ENCODE results near the gene F2R. TPM values are rescaled to one million over a fixed set of nuclear protein-coding genes. Genes with fewer than 3 reads are reported as not detected.

Gene F2R
- total RNA-seq, 2 donors from 2014 or later: 6.5 to 16.0 TPM

DNA sequence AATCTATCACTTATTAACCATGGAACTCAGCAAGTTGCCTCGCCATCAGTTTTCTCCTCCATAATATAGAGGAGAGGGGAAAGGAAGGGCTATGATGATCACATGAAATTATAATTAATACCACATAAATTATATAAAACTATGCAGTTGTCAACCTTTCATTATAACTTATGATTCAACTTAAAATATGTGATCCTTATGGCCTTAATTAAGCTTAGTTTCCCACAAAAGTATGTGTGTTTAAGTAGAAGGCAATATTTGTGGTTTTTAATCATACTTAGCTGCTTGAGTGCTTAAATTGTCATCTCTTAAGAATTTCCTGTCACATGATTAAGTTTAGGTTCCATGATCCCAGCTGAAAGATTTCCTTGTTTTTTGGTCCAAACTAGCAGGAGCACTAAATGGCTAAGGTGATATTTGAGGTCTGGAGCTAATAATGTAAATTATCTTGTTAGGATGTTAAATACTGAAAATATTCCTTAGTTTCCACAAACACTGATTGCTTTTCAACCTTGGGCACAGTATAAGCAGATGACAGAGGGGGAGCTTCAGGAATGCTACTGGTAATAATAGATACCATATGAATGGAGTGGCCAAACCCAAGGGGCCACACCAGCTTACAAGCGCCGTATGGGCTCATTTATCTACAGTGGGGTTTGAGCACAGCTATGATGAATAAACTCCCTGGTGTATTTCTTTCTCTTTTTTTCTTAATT is 26.4 kb upstream of the F2R start:
- no peak for DNase-seq
- intact Hi-C loops (cut with DNase I): no loop called here
- ATAC-seq: peak in 1 of 2 donors; percentile 28

DNA sequence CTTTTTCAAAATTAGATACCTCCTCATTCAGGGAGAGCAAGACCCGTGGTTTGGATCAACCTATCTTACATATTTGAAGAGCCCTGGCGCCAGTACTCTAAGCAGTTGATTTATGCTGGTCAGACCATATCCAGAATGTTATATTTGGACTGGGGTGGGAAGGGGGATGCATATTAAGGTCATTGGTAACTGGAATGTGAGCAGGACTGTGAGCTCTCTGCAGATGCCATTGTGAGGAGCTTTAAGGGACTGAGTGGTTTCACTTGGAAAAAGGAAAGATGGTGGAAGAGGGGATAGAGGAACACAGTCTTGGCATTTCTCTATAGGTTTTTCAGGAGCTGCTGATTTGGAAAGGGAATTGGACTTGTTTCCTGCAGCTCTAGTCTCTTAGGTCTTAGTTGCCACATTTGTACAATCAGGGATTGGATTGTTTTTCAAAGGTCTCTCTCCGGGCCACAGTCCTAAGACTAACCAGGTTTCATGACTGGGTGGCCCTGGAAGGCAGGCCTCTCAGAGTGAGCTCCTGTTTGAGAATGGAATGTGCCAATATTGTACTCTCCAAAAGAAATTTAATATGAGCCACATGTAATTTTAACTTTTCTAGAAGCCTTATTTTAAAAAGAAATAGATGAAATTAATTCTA is 25.8 kb upstream of the F2R start:
- intact Hi-C loops (cut with DNase I): no loop called here
- DNase-seq (no peak), ATAC-seq (no peak)

DNA sequence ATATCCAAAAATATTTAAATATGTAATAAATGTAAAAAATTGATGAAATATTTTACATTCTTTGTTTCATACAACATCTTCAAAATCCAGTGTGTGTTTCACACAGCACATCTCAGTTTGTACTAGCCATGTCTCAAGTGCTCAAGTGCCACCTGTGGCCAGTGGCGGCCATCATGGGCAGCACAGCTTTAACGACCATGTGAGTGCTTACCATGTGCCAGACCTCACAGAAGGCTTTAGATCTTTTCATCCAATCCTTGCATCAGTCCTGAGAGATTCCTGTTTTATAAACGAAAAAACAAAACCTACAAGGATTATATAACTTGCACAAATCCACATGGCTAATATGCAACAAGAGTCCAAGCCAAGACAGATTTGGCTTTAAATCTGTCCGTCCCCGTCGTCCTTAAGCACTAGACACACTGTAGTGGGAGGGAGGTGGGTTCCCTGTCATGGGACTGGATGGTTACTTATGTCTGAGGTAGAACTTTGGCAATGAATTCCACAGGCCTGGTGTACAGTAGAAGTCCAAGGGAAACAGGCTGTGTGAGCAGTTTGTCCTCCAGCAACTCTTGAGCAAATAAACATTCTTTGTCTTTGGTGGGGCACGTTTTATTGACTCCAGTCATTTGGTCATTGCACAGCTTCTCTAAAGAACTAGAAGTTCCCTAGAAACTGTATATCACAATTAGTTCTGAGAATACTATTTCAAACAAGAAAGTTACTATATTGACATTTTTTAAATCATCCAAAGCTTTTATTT is 25.0 kb upstream of the F2R start:
- intact Hi-C loops (cut with DNase I): no loop called here

DNA sequence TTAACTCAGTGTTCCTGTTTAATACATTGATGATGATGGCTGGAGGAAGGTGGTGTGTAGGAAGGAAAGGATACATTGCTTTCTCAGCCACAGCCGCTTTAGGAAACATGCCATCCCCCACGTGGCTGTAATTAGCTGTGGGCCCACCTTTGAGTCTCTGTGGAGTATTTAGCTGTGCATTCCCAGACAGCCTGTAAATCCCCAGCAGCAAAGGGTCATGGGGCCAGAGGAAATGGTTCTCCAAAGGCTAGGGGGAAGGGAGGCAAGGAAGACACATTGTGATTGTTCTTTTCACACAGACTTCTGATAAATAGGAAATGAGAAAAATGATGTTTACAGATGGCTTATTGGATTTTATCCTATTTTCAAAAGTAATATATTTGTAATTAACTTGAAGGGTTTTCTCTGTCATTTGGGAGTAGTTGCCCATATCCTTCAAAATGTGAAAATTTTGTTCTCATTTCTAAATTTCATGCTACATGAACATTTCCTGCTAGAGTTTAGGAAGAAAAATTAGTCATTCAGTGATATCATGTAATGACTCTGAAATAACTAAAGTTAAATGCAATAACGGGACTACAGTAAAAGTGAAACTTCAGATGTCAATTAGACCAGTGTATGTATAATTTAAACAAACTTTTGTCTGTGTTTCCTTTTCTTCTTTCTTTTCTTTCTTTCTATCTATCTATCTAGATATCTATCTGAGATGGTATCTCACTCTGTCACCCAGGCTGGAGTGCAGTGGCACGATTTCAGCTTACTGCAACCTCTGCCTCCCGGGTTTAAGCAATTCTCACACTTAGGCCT is 24.3 kb upstream of the F2R start:
- ATAC-seq: peak; percentile 41 to 71
- no peak for DNase-seq
- intact Hi-C loops (cut with DNase I): no loop called here

More for the DNA sequence above, 25.0 kb upstream of the F2R start:
- DNase-seq (no peak), ATAC-seq (peak in 1 of 2 donors; percentile 81)

DNA sequence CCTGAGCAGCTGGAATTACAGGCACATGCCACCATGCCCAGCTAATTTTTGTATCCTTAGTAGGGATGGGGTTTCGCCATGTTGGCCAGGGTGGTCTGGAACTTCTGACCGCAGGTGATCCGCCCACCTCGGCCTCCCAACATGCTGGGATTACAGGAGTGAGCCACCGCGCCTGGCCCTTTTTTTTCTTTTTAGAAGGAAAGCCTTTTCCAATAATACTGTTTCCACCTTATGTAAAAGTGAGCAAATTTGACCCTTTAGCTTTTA is 23.7 kb upstream of the F2R start:
- no peak for DNase-seq
- intact Hi-C loops (cut with DNase I): no loop called here
- ATAC-seq: no peak

DNA sequence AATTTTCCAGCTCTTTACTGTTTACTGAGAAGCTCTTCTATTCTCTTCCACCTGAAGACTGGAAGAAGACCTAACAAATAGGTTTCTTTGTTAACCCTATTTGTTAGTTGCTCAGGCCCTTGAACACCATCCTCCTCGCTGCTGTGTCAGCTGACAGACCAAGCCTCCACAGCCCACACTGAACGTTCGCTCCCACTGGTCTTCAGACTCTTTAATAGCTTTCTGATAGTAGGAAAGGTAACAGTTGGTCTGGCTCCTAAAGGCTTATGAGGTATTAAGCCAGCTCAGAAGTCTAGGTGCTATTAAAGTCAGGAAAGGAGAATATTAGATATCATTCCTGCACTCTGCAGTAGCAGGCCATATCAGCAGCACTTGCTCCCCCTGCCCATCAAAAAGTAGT is 23.3 kb upstream of the F2R start:
- intact Hi-C loops (cut with DNase I): no loop called here
- DNase-seq (no peak), ATAC-seq (no peak)

DNA sequence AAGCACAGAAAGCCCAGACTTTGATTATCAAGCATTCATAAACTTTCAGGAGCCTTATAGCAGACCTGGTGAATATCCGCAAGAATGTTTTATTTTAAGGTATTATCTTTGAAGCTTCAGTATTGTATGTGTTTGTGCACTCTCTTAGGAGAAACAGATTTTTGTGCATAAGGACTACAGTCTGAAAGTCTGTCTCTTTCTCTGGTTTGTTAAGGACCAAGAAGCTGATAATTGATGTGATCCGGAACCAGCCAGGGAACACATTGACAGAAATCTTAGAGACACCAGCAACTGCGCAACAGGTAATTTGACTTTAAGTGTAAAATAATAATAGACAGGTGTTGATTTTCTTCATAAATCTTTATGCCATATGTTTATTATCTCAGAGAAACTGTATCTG is 22.8 kb upstream of the F2R start:
- no peak for DNase-seq
- intact Hi-C loops (cut with DNase I): no loop called here
- ATAC-seq: no peak

DNA sequence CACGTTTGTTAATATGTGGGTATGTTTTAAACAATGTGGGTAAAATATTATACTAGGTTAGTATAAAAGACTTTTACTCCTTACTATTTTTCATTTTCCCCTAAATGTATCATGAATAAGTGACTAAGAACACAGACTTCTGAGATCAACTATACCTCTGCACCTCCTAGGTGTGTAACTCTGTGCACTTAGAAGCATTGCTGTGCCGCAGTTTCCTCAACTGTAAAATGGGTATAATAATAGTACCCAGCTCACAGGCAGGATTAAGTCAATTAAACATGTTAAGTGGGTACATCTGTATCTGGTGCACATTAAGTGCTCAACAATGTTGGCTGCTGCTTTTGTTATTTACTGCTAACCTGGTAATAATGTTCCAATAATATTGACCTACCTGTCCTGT is 21.6 kb upstream of the F2R start:
- ATAC-seq: no peak
- intact Hi-C loops (cut with DNase I): no loop called here
- no peak for DNase-seq

DNA sequence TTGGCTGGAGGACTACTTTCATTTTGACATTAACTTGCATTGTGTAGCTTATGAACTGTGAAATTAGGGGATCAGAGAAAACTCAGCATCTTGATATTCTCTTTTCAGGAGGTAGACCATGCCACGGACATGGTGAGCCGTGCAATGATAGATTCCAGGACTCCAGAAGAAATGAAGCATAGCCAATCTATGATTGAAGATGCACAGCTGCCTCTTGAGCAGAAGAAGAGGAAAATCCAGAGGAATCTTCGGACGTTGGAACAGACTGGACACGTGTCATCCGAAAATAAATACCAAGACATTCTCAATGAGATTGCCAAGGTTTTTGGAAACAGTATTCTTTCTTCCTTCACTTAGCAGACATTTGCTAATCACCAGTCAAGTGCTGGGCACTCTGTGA is 20.6 kb upstream of the F2R start:
- no peak for ATAC-seq
- intact Hi-C loops (cut with DNase I): no loop called here
- no peak for DNase-seq

DNA sequence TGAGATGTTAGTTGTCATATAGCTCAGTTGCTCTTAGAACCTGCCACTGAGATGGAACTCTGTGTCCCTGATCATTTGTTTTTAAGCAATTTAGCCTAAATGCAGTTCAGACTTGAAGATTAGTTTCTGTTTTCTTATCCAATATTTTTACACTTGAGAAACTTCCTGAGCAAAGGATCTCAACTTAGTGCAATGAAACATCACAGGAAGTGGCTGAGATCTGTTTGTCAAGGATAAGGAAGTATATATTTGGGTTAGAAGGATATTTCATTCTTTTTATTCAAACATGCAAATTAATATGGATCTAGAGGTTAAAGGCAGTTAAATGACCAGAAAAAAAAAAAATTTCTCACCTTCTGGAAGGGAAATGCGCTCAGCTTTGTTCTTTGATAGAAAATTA is 19.7 kb upstream of the F2R start:
- ATAC-seq (no peak), DNase-seq (no peak)
- intact Hi-C loops (cut with DNase I): no loop called here

DNA sequence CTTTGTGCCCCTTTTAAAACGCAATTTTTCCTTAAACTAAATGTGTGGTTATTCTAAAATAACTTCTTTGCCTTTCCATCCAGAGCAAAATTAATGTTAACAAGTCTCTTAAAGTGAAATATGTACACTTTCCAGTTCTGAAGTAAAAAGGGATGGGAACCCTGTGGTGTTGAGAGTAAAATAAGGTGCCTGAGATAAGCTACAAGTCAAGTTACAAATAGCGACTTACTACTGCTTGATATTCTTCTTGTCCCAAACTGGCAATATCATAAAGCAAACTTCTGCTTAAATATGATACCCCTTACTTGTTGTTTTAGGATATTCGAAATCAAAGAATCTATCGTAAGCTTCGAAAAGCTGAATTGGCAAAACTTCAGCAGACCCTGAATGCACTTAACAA is 18.3 kb upstream of the F2R start:
- ATAC-seq (no peak), DNase-seq (no peak)
- intact Hi-C loops (cut with DNase I): no loop called here

DNA sequence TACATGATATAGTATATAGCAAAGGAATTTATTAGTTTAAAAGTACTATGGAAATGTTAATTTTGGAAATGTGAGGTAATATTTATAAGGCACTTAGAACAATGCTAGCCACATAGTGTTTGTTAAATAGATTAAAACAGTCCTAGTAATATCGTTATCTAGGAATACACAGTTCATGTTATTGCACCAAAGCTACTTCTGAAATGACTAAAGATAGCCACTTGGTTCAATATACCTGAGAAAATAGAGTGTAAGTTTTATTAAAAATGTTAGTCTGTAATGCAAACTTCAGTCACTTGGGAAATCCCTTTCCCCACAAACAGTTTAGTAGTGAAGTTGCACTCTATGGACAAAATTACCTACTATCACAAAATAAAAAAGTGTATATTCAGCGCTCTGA is 15.4 kb upstream of the F2R start:
- intact Hi-C loops (cut with DNase I): no loop called here
- ATAC-seq (no peak), DNase-seq (no peak)

DNA sequence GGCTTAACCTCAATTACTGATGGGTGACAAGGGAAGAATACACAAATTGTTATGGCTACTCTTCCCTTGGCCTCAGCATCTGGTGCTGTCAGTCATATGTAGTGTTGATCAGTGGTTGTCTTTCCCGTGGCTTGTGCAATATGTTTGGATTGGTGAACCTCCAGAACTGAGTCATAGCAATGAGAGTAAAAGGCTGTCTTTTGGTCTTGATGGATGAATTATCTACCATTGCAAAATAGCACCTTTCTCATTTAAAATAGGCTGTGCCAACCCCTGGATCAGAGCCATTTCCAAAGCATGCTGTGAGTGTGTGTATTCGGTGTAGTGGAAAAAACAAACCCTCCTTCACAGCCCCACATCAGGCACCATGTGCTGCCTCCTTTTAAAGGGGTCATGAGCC is 14.6 kb upstream of the F2R start:
- peak; percentile 36 for DNase-seq
- intact Hi-C loops (cut with DNase I): no loop called here
- ATAC-seq: peak; percentile 63 to 96

DNA sequence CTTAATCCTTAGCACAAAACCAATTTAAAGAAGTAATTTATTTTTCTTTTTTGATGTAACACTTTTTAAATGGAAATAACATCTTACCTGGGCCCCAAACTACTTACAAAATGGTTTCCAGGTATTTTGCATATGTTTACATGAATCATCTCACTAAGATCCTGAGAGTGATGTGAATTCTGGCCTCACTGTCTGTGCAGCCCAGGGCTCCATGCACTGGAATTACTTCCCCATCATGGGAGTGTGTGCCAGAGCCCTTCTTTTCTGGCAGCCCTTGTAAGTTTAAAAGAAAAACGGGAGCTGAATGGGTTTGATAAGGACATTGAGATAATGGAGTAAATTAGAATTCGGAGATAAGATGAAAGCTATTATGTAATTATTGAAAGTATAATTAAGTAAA is 12.2 kb upstream of the F2R start:
- intact Hi-C loops (cut with DNase I): no loop called here
- ATAC-seq (no peak), DNase-seq (no peak)

DNA sequence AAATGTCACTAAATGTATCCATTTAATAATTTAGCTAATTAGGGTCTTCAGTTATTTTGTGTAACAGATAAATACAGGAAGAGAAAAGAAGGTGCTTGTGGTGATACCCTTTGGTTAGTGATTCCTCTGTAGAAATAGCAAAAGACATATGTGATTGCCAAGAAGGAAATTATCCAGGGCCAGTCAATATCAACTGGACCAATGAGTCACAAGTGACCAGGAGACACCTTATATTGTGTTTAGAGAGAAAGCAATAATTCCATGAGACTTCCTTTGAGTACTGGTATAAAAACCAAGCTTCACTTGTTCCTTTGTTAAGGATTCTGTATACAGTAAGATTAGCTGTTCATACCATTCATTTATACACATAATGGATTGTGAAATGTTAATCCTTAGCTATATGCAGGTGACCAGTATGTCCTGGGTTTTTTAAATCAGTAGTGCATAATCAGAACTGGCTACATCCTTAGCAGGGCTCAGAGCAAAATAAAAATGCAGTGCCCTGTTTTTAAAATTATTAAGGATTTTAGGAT is 11.7 kb upstream of the F2R start:
- no peak for ATAC-seq
- intact Hi-C loops (cut with DNase I): no loop called here

DNA sequence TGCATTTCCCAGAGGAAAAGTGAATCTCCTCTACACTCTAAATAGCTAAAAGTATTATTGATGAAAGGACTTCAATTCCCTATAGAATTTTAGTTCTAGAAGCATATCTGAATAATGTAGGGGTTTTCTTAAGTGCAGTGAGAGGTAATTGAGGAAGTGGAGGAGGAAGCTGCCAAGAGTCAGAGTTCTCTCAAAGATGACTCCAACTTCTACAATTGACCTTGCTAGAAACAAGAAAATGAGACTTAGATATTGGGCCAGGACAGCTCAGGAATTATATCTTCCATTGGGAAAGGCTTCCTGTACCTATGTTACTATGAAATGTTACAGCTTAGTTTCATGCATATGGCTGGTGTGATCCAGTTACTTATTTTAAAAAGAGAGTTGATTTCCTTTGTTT is 10.4 kb upstream of the F2R start:
- ATAC-seq (no peak), DNase-seq (no peak)
- intact Hi-C loops (cut with DNase I): no loop called here

More for the DNA sequence above, 11.7 kb upstream of the F2R start:
- DNase-seq: no peak

DNA sequence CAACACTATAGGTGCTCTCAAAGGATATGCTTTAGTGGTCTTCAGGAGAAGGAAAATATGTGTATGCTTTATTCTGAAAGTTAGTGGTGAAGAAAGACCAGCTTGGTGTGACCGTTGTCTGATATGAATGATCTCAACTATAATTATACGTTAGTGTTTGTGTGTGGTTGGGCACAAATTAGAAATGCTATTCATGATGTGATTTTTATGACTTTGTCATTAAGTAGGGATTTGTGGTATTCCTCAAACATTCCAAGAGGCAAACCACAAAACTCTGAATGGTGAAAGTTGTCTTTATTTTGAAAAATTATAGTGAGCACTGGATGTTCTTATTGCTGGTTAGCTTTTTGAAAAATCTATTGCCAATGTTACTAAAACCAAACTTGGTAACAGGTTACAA is 6.2 kb upstream of the F2R start:
- ATAC-seq (no peak), DNase-seq (no peak)
- intact Hi-C loops (cut with DNase I): no loop called here

DNA sequence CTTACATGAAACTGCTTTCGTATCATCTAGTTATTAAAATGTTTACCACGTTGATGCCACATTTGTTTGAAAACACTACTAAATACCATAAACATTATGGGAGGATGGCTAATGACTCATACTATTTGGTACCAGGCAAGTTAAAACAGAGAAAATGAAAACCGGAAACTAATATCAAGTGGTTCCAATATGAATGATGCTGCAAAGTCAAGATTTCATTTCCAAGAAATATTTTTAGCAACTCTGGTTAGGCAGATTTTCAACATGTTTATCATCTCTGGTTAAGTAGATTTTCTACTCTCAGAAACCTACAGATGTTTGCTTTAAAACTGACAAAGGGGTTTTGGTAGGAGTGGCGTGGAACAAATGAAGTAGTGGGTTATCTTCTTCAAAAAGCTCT is 4.9 kb upstream of the F2R start:
- intact Hi-C loops (cut with DNase I): no loop called here
- ATAC-seq: no peak
- DNase-seq: no peak

DNA sequence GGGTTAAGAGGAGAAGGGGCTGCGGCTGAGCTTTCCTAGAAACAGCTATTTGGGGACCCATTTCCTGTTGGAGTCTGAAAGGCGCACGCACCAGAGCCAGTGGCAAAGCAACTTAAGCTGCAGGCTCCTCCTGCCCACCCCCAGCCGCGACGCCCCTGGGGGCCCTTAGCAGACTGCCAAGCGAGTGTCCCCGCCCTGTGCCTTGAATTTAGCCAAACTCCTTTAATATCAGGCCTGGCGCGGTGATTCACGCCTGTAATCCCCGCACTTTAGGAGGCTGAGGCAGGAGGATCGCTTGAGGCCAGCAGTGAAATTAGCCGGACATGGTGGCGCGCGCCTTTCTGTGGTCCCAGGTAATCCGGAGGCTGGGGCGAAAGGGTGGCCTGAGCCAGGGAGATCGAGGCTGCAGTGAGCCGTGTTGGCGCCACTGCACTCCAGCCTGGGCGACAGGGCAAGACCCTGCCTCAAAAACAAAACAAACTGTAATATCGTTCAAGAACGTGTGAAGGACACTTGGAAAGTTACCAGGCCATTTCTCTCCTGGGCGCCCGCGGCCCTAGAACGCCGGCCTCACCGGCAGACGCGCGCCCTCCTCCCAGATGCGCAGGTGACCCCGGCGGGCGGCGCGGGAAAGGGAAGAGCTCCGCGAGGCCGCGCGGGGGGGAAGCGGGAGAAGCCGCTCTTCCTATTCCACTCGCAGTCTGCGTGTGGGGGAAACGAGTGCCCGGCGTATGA is 1.0 kb upstream of the F2R start:
- intact Hi-C loops (cut with DNase I): no loop called here
- DNase-seq: peak; percentile 33
- ATAC-seq: peak; percentile 31 to 55
